IMR-90 (cell line): Measurements from ENCODE around the gene MECP2. TPM values are rescaled to one million over a fixed set of nuclear protein-coding genes. Genes with fewer than 3 reads are reported as not detected.

ENCODE experiments used
- ATAC-seq: fragments of 200-7000 bp; cut with Tn5 transposase; 2 replicates; pipeline ENCODE4 v1.9.1; 2020; ENCODE audit warnings: low read depth, mild to moderate bottlenecking, moderate library complexity
- BruUV-seq: library from RNA; stranded (reverse); fragments of 400-500 nt; replicated peaks from 2 replicates; lab custom pipeline; 2021; lab: Mats Ljungman, UMichigan
- CTCF ChIA-PET: fragments of 300-600 bp; formaldehyde crosslinking; extraction: SDS; loops from one replicate; lab custom pipeline; 2021; ENCODE audit warnings: antibody characterized with exemption; lab: Yijun Ruan, JAX
- POLR2A ChIA-PET: fragments of 300-600 bp; sonication (Branson Sonifier 250); formaldehyde crosslinking; loops from one replicate; lab custom pipeline; 2022; ENCODE audit warnings: antibody characterized with exemption; ENCODE audit not compliant: unreplicated experiment; lab: Charles Lee
- DNase-seq: peaks from one replicate; pipeline ENCODE4 v3.0.0; 2013
- H2AFZ ChIP-seq: replicated peaks from 2 replicates; pipeline ENCODE3; 2013; ENCODE audit warnings: low read length, mild to moderate bottlenecking; ENCODE audit not compliant: poor library complexity
- H2AK5ac ChIP-seq: 2 replicates; pipeline ENCODE4 v1.6.1; 2013; ENCODE audit warnings: low read depth, low read length, inconsistent platforms
- H2AK9ac ChIP-seq: replicated peaks from 2 replicates; pipeline ENCODE3; 2013; ENCODE audit warnings: mild to moderate bottlenecking, low read depth, low read length, moderate library complexity; ENCODE audit not compliant: poor library complexity
- H2BK120ac ChIP-seq: 2 replicates; pipeline ENCODE4 v1.6.1; 2013; ENCODE audit warnings: low read depth, low read length, inconsistent platforms
- H2BK15ac ChIP-seq: 3 replicates; pipeline ENCODE4 v1.6.1; 2013; ENCODE audit warnings: low read depth, low read length, inconsistent platforms
- H2BK20ac ChIP-seq: 2 replicates; pipeline ENCODE4 v1.6.1; 2013; ENCODE audit warnings: low read depth, mild to moderate bottlenecking, inconsistent platforms, low read length, moderate library complexity
- H2BK5ac ChIP-seq: 2 replicates; pipeline ENCODE4 v1.6.1; 2013; ENCODE audit warnings: mild to moderate bottlenecking, low read depth, low read length, inconsistent platforms; ENCODE audit not compliant: poor library complexity, severe bottlenecking
- H3K14ac ChIP-seq: replicated peaks from 2 replicates; pipeline ENCODE4 v1.6.1; 2013; ENCODE audit warnings: low read depth, low read length, inconsistent platforms
- H3K18ac ChIP-seq: 2 replicates; pipeline ENCODE4 v1.6.1; 2013; ENCODE audit warnings: low read depth, low read length, control low read depth
- H3K23ac ChIP-seq: 2 replicates; pipeline ENCODE4 v1.6.1; 2013; ENCODE audit warnings: low read depth, low read length, inconsistent platforms
- H3K27ac ChIP-seq: 2 replicates; pipeline ENCODE4 v1.5.1; 2013; ENCODE audit warnings: mild to moderate bottlenecking, control low read depth, low read length; ENCODE audit not compliant: insufficient read depth
- H3K27me3 ChIP-seq: 2 replicates; pipeline ENCODE4 v1.6.1; 2013; ENCODE audit warnings: low read length; ENCODE audit not compliant: control insufficient read depth, insufficient read depth
- H3K36me3 ChIP-seq: 2 replicates; pipeline ENCODE4 v1.6.1; 2013; ENCODE audit warnings: low read length, mixed read lengths; ENCODE audit not compliant: control insufficient read depth, insufficient read depth
- H3K4ac ChIP-seq: 2 replicates; pipeline ENCODE4 v1.6.1; 2013; ENCODE audit warnings: low read depth, low read length, inconsistent platforms
- H3K4me1 ChIP-seq: 2 replicates; pipeline ENCODE4 v1.6.1; 2013; ENCODE audit warnings: low read length, mixed read lengths; ENCODE audit not compliant: control insufficient read depth, insufficient read depth
- H3K4me2 ChIP-seq: 2 replicates; pipeline ENCODE4 v1.6.1; 2013; ENCODE audit warnings: low read depth, mild to moderate bottlenecking, control low read depth, low read length, moderate library complexity
- H3K4me3 ChIP-seq: 2 replicates; pipeline ENCODE4 v1.5.1; 2013; ENCODE audit warnings: low read depth, mild to moderate bottlenecking, control low read depth, low read length, moderate library complexity; ENCODE audit not compliant: insufficient read depth
- H3K56ac ChIP-seq: 2 replicates; pipeline ENCODE4 v1.6.1; 2013; ENCODE audit warnings: low read length, inconsistent platforms; ENCODE audit not compliant: insufficient read depth; ENCODE audit errors: extremely low read depth
- H3K79me1 ChIP-seq, 2 experiments: 2 replicates each; pipeline ENCODE4 v1.6.1; 2013; ENCODE audit warnings: low read length in 2 of 2, inconsistent platforms in 1 of 2, low read depth in 1 of 2
- H3K9ac ChIP-seq: 2 replicates; pipeline ENCODE4 v1.6.1; 2013; ENCODE audit warnings: low read depth, low read length, control low read depth
- H3K9me1 ChIP-seq: 2 replicates; pipeline ENCODE4 v1.6.1; 2013; ENCODE audit warnings: low read length, inconsistent platforms; ENCODE audit not compliant: insufficient read depth
- H3K9me3 ChIP-seq: 2 replicates; pipeline ENCODE4 v1.6.1; 2013; ENCODE audit warnings: low read length; ENCODE audit not compliant: control insufficient read depth, insufficient read depth
- H4K20me1 ChIP-seq: 2 replicates; pipeline ENCODE4 v1.6.1; 2013; ENCODE audit warnings: low read length, inconsistent platforms; ENCODE audit not compliant: insufficient read depth
- H4K5ac ChIP-seq: 2 replicates; pipeline ENCODE4 v1.6.1; 2013; ENCODE audit warnings: mild to moderate bottlenecking, low read depth, low read length, control low read depth
- H4K8ac ChIP-seq, 2 experiments: 2 replicates each; pipeline ENCODE4 v1.6.1; 2013; ENCODE audit warnings: low read depth in 2 of 2, low read length in 2 of 2, control low read depth in 1 of 2, inconsistent platforms in 1 of 2
- H4K91ac ChIP-seq: 2 replicates; pipeline ENCODE4 v1.6.1; 2013; ENCODE audit warnings: low read depth, low read length, inconsistent platforms; ENCODE audit not compliant: insufficient read depth
- CEBPB ChIP-seq: IDR thresholded peaks from 2 replicates; pipeline ENCODE4 v1.6.1; 2012; ENCODE audit warnings: low read depth, low read length, improper control_type of control experiment
- RFX5 ChIP-seq: IDR thresholded peaks from 2 replicates; pipeline ENCODE4 v1.8.0; 2012; ENCODE audit warnings: low read depth, mild to moderate bottlenecking, low read length, moderate library complexity
- SMC3 ChIP-seq: fragments of 150-350 bp; IDR thresholded peaks from 2 replicates; pipeline ENCODE4 v1.6.1; 2016; ENCODE audit warnings: low read depth, mild to moderate bottlenecking, antibody characterized with exemption, low read length, moderate library complexity
- USF2 ChIP-seq: fragments of 150-350 bp; IDR thresholded peaks from 2 replicates; pipeline ENCODE4 v1.6.1; 2017; ENCODE audit warnings: mild to moderate bottlenecking, antibody characterized with exemption, low read length, low read depth
- WGBS, 2 experiments: methylation state at CpG; one replicate each; pipeline versions ENCODE4 v1.1.5 to v1.1.7; 2013; ENCODE audit warnings: missing lambda C conversion rate in 2 of 2; ENCODE audit not compliant: insufficient read length in 1 of 2; ENCODE audit errors: extremely low coverage in 2 of 2; 5-methylcytosine and 5-hydroxymethylcytosine counted together
- dilution Hi-C: fragments of 300-500 bp; cut with HindIII; formaldehyde crosslinking; loops from one replicate; pipeline ENCODE4 v1.14.3; 2018; ENCODE audit warnings: low sequenced_read_pairs; ENCODE audit not compliant: unreplicated experiment
- in situ Hi-C: fragments of 300-500 bp; cut with MboI; formaldehyde crosslinking; loops from 3 replicates; pipeline ENCODE4 v1.14.3; 2019; ENCODE audit warnings: low sequenced_read_pairs, inconsistent platforms, mixed read lengths
- intact Hi-C: fragments of 100-400 bp; cut with micrococcal nuclease; formaldehyde crosslinking; loops from 2 replicates; pipeline ENCODE4 v1.10.0; 2022
- polyA plus RNA-seq, 3 experiments: library from polyadenylated mRNA; depleted of rRNA; stranded (reverse); fragments of >200 nt; gene quantifications; 2 replicates each; pipeline ENCODE4 v1.2.3, GENCODE V29; 2012; ENCODE audit warnings: low replicate concordance in 1 of 3
- total RNA-seq: library from RNA; depleted of rRNA; stranded (reverse); fragments of >200 nt; gene quantifications from 2 replicates; pipeline ENCODE4 v1.2.3, GENCODE V29; 2012

Gene MECP2
- total and polyA plus RNA-seq, 2 of the 4 experiments (the other 2 are of a cell fraction): 8.4 to 10.1 TPM

- in situ Hi-C loops (no loop called here), dilution Hi-C loops (no loop called here), intact Hi-C loops (no loop called here)
- Histone ChIP-seq H3K9me1 (no peaks in the 10 kb centered on the region), H3K14ac (no peak overlapping the region), H2BK5ac (no peak overlapping the region), H4K8ac (no peak overlapping the region), H4K91ac (no peak overlapping the region), H3K4me3 (no peak overlapping the region), H3K9ac (no peak overlapping the region), H2BK15ac (no peak overlapping the region), H4K20me1 (no peaks in the 10 kb centered on the region), H3K23ac (no peak overlapping the region), H3K4me2 (no peak overlapping the region), H3K4ac (no peak overlapping the region), H2AFZ (no peak overlapping the region), H2BK120ac (no peak overlapping the region), H3K36me3 (no peaks in the 10 kb centered on the region), H2BK20ac (no peak overlapping the region), H3K79me1 (no peaks in the 10 kb centered on the region), H3K27ac (no peak overlapping the region), H2AK9ac (no peak overlapping the region), H4K5ac (no peak overlapping the region), H3K56ac (no peak overlapping the region), H3K9me3 (peaks cover 9% of the 10 kb centered on the region; the same call in 1 of the 2 replicates), H3K27me3 (peaks cover 12% of the 10 kb centered on the region), H3K4me1 (no peaks in the 10 kb centered on the region), H2AK5ac (no peak overlapping the region), H3K18ac (no peak overlapping the region)
- ATAC-seq (no peak), DNase-seq (no peak)
- 72% methylated on average over 5 of the region's 10 CpGs; no CpG with 5 or more reads in 1 of the 2 experiments for WGBS, 2 experiments
- no TSS peak for BruUV-seq
- CTCF ChIA-PET: interaction anchor here (0.6 kb wide), 1 partner anchor 9 kb away, joined by 3 read pairs; no protein-coding TSS in a partner anchor
- TF ChIP-seq RFX5: no peak
- 0 out of 2 replicates have a peak, but pooled peaks have one; percentile 20 for TF ChIP-seq CEBPB
- no peak for TF ChIP-seq USF2
- TF ChIP-seq SMC3: no peak
- POLR2A ChIA-PET: no interaction called here
Observed at GRCh38 chrX:154138857-154139256, 41.3 kb upstream of the MECP2 start.
